Neural cell (in vitro differentiated cells): ENCODE measurements around the gene PCNX1. TPM values are rescaled to one million over a fixed set of nuclear protein-coding genes. Genes with fewer than 3 reads are reported as not detected.

Experiments used
- H2AFZ ChIP-seq: fragments of 200-600, 300-800 bp; sonication (generic), shearing (Covaris generic); 2 replicates; pipeline ENCODE4 v1.6.0; 2014; ENCODE audit warnings: low read depth, mild to moderate bottlenecking, antibody characterized with exemption, low read length, moderate library complexity
- H3F3A ChIP-seq: fragments of 200-600 bp; shearing (Covaris generic); 2 replicates; pipeline ENCODE4 v1.6.1; 2016; ENCODE audit warnings: mild to moderate bottlenecking, moderate library complexity, mixed read lengths, antibody characterized with exemption, low read length; ENCODE audit not compliant: insufficient read depth, poor library complexity, severe bottlenecking
- H3K27ac ChIP-seq: fragments of 200-600, 300-800 bp; sonication (generic), shearing (Covaris generic); 2 replicates; pipeline ENCODE4 v1.5.1; 2014; ENCODE audit warnings: mild to moderate bottlenecking, low read length, moderate library complexity
- H3K27me3 ChIP-seq: fragments of 300-800, 200-600 bp; sonication (generic), shearing (Covaris generic); 2 replicates; pipeline ENCODE4 v1.6.0; 2014; ENCODE audit warnings: mild to moderate bottlenecking, low read depth, low read length, moderate library complexity; ENCODE audit not compliant: insufficient read depth
- H3K36me3 ChIP-seq: fragments of 300-800, 200-600 bp; sonication (generic), shearing (Covaris generic); 2 replicates; pipeline ENCODE4 v1.5.1; 2014; ENCODE audit warnings: mild to moderate bottlenecking, antibody characterized with exemption, low read length, moderate library complexity; ENCODE audit not compliant: insufficient read depth
- H3K4me2 ChIP-seq: fragments of 300-800, 200-600 bp; sonication (generic), shearing (Covaris generic); 2 replicates; pipeline ENCODE4 v1.6.0; 2014; ENCODE audit warnings: mild to moderate bottlenecking, low read length
- H3K4me3 ChIP-seq: fragments of 300-800, 200-600 bp; sonication (generic), shearing (Covaris generic); 2 replicates; pipeline ENCODE4 v1.5.1; 2014; ENCODE audit warnings: mild to moderate bottlenecking, low read length, moderate library complexity
- H3K79me2 ChIP-seq: fragments of 200-600 bp; shearing (Covaris generic); replicated peaks from 2 replicates; pipeline ENCODE4 v1.6.0; 2014; ENCODE audit warnings: mild to moderate bottlenecking, low read length, moderate library complexity; ENCODE audit not compliant: insufficient read depth
- H3K9ac ChIP-seq: fragments of 300-800, 200-600 bp; sonication (generic), shearing (Covaris generic); 2 replicates; pipeline ENCODE4 v1.6.1; 2016; ENCODE audit warnings: mild to moderate bottlenecking, low read length, mixed read lengths
- H3K9me2 ChIP-seq: fragments of 200-600 bp; shearing (Covaris generic); 2 replicates; pipeline ENCODE4 v1.6.1; 2016; ENCODE audit warnings: mild to moderate bottlenecking, low read length, mixed read lengths; ENCODE audit not compliant: insufficient read depth
- H3K9me3 ChIP-seq: fragments of 200-600, 300-800 bp; sonication (generic), shearing (Covaris generic); 2 replicates; pipeline ENCODE4 v1.6.1; 2016; ENCODE audit warnings: mild to moderate bottlenecking, mixed run types, low read length, moderate library complexity, mixed read lengths
- H4K20me1 ChIP-seq: fragments of 200-600 bp; shearing (Covaris generic); 2 replicates; pipeline ENCODE4 v1.6.1; 2016; ENCODE audit warnings: mild to moderate bottlenecking, mixed run types; ENCODE audit not compliant: insufficient read depth
- CTCF ChIP-seq: fragments of 450-650 bp; IDR thresholded peaks from 2 replicates; pipeline ENCODE4 v1.5.1; 2014; ENCODE audit warnings: antibody characterized with exemption, mild to moderate bottlenecking, moderate library complexity; ENCODE audit not compliant: poor library complexity, severe bottlenecking
- EP300 ChIP-seq: fragments of 450-650 bp; conservative IDR thresholded peaks from 2 replicates; pipeline ENCODE4 v1.6.1; 2014; ENCODE audit warnings: antibody characterized with exemption, mild to moderate bottlenecking, moderate library complexity; ENCODE audit not compliant: poor library complexity, severe bottlenecking
- EZH2 ChIP-seq: fragments of 200-600, 300-800 bp; shearing (Covaris generic), sonication (generic); IDR thresholded peaks from 2 replicates; pipeline ENCODE4 v1.6.1; 2014; ENCODE audit warnings: antibody characterized with exemption, low read length, borderline replicate concordance, mild to moderate bottlenecking; ENCODE audit not compliant: insufficient read depth, poor library complexity, severe bottlenecking
- MXI1 ChIP-seq: fragments of 450-650 bp; conservative IDR thresholded peaks from 2 replicates; pipeline ENCODE4 v1.6.1; 2014; ENCODE audit warnings: antibody characterized with exemption, mild to moderate bottlenecking; ENCODE audit not compliant: poor library complexity, severe bottlenecking
- POLR2AphosphoS5 ChIP-seq: IDR thresholded peaks from 2 replicates; pipeline ENCODE4 v1.6.1; 2012
- RAD21 ChIP-seq: fragments of 450-650 bp; conservative IDR thresholded peaks from 2 replicates; pipeline ENCODE4 v1.6.1; 2014; ENCODE audit warnings: antibody characterized with exemption, mild to moderate bottlenecking, moderate library complexity
- REST ChIP-seq: IDR thresholded peaks from 2 replicates; pipeline ENCODE4 v1.6.1; 2012; ENCODE audit warnings: borderline replicate concordance
- SMC3 ChIP-seq: fragments of 450-650 bp; conservative IDR thresholded peaks from 2 replicates; pipeline ENCODE4 v1.6.1; 2014; ENCODE audit warnings: antibody characterized with exemption, mild to moderate bottlenecking, moderate library complexity; ENCODE audit not compliant: poor library complexity
- TAF1 ChIP-seq: IDR thresholded peaks from 2 replicates; pipeline ENCODE4 v1.6.1; 2012; ENCODE audit warnings: low read depth
- polyA plus RNA-seq: library from polyadenylated mRNA; depleted of rRNA; stranded (reverse); fragments of >200 nt; gene quantifications from 2 replicates; pipeline ENCODE4 v1.2.3, GENCODE V29; 2014

PCNX1 gene
- polyA plus RNA-seq, 1 donor from 2014 or later: 23.7 TPM

- H3K4me2 ChIP-seq: no peak overlapping the region
- no peak overlapping the region for H2AFZ ChIP-seq
- no peak overlapping the region for H3K27ac ChIP-seq
- no peaks in the 10 kb centered on the region for H3K27me3 ChIP-seq
- H3K36me3 ChIP-seq: peaks cover 3% of the 10 kb centered on the region
- no peaks in the 10 kb centered on the region for H4K20me1 ChIP-seq
- no peaks in the 10 kb centered on the region for H3K9me3 ChIP-seq
- H3K9ac ChIP-seq: no peak overlapping the region
- H3K9me2 ChIP-seq: no peaks in the 10 kb centered on the region
- H3K79me2 ChIP-seq: no peaks in the 10 kb centered on the region
- TF ChIP-seq EP300: no peak
- TF ChIP-seq SMC3: no peak
- no peak for TF ChIP-seq RAD21
- TF ChIP-seq MXI1: no peak
- no peak for TF ChIP-seq EZH2
- TF ChIP-seq REST: no peak
- TF ChIP-seq POLR2AphosphoS5: no peak
- TF ChIP-seq CTCF: no peak
- TF ChIP-seq TAF1: no peak
- H3K4me3 ChIP-seq: no peak overlapping the region
- H3F3A ChIP-seq: no peaks in the 10 kb centered on the region
Measured at GRCh38 chr14:71004481-71004880, 97.2 kb downstream of the PCNX1 start.

GRCh38 chr14:71005076-71005475, 97.8 kb downstream of the PCNX1 start:
- TF ChIP-seq POLR2AphosphoS5 (no peak), EZH2 (no peak), CTCF (no peak), TAF1 (no peak)
- Histone ChIP-seq H3K79me2 (no peaks in the 10 kb centered on the region), H3K36me3 (peaks cover 3% of the 10 kb centered on the region), H3K4me3 (no peak overlapping the region), H3K9me2 (no peaks in the 10 kb centered on the region), H2AFZ (no peak overlapping the region), H3K9me3 (no peaks in the 10 kb centered on the region), H3K4me2 (no peak overlapping the region), H3K27me3 (no peaks in the 10 kb centered on the region), H3K9ac (no peak overlapping the region), H4K20me1 (no peaks in the 10 kb centered on the region), H3F3A (no peaks in the 10 kb centered on the region), H3K27ac (no peak overlapping the region)
